UCSD-AML1 (cell line): Measurements from ENCODE around the gene FAM163A.
"Not testable (repeated sequence)": the region's sequence is repeated elsewhere in the genome, so short reads cannot be mapped to it uniquely, and the experiment has no call there.

ENCODE experiments used
- DNase-seq: peaks from one replicate; lab custom pipeline; 2025; ENCODE audit not compliant: unreplicated experiment; lab: John Stamatoyannopoulos, UW

Gene FAM163A

DNA sequence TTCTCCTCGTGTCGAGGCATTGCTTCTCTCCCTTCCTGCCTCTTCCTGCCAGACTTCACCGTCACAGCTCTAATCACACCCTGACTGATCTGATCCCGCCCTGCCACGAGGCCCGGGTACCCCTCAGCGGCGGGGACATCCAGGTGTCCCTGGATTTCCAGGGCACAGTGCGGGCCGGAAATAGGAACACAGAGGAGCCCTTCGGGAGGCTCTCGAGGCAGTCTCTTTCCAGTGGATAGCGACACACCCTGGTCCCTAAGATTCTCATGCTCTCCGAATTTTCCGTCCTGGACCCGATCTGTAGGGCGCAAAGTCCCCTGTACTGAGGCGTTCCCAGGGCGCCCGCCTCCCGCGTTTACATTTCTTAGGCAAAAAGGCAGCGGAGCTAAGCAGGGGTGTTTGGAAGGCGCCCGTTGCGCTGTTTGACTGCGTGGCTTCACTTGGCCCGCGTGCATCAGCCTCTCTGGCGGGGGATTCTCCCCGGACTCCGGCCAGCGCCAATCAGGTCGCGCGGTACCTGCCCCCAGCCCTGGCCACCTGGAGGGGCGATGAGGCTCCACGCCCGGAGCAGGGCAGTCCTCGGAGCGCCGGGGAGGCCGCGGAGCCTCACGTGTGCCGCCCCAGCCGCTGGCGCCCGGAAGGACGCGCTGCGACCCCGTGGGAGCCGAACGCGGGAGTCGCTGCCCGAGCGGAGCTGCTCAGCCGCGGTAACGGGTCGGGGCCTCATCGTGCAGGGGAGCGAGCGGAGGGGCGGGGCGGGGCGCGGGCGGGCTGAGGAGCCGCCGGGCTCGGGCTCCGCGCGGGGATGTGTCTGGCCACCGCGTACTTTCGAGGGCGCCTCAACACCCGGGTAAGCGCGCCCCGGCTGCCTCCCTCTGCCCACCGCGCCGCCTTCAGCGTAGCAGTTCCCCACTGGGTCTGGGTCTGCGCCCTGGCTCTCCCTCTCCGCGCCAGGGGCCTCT lies at the start of gene FAM163A:
Gene FAM163A (plus strand): TSS at position 575 of the 962 bp plus-strand sequence. CDS start 69,807 bp downstream, outside the sequence.
- no peak for DNase-seq

- not testable (repeated sequence) for DNase-seq
Measured at GRCh38 chr1:179694530-179694929, 48.6 kb upstream of the FAM163A start.

- no peak for DNase-seq
Measured at GRCh38 chr1:179702946-179703539, 40.0 kb upstream of the FAM163A start.

DNA sequence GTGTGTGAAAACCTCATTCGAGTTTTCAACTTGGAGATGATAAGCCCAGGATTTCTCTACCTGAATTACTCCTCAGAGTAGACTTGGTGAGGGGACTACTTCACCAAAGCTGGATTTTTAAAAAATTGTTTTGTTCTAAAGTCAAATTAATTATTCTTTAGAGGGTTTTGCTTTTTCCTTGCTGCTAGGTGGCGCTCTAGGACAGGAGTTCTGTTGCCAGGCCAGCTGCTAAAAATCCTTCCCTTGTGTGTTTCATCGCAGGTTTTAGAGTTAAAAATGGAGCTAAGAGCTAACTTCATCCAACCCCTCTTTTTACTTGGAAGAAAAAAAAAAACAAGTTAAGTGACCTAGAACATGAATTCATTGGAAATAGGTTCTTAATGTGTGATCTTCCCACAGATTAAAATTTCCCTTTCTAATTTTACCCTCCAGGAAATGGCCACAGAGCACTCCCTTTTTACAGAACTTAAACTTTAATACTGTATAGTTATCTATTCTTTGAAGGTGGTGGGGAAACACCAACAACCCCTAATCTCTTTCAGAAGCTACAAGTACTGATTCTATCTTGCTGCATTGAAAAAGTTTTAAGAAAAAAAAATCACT lies 36.7 kb upstream of the FAM163A start:
- DNase-seq, result peak; percentile 22

GRCh38 chr1:179707406-179707805 lies 35.7 kb upstream of the FAM163A start:
- DNase-seq, result no peak

GRCh38 chr1:179708434-179709195 lies 34.5 kb upstream of the FAM163A start:
- DNase-seq, result no peak

GRCh38 chr1:179709841-179710329 lies 33.2 kb upstream of the FAM163A start:
- DNase-seq, result peak; percentile 12

DNA sequence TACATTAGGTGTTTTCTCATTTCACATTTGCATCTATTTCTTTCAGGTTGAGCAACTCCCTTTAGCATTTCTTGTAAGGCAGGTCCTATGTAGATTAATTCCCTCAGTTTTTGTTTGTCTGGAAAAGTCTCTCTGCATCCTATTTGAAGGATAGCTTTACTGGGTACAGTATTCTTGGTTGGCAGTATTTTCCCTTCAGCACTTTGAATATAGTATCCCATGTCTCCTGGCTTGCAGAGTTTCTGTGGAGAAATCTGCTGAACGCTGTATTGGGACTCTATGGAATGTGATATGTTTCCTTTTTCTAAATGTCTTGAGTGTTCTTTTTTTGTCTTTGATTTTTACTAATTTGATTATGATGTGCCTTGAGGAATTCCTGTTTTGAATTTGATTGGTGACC lies 28.9 kb upstream of the FAM163A start:
- no peak for DNase-seq

GRCh38 chr1:179714623-179715022 lies 28.5 kb upstream of the FAM163A start:
- DNase-seq, result no peak

DNA sequence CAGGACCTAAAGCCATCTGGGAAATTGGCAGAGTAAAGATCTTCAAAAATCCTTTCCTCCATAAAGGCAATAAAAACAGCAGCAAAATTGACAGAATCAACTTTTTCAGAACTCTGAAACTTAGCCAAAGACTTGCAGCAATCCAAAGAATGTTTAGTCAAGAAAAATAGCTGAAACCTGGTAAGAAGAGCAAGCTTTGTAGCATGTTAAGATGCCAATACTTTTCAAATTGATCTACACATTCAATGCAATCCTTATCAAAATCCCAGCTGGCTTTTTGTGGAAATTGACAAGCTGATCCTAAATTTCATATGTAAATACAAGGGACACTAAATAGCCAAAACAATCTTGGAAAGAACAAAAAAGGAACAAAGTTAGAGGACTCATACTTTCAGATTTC lies 23.8 kb upstream of the FAM163A start:
- DNase-seq, result no peak

DNA sequence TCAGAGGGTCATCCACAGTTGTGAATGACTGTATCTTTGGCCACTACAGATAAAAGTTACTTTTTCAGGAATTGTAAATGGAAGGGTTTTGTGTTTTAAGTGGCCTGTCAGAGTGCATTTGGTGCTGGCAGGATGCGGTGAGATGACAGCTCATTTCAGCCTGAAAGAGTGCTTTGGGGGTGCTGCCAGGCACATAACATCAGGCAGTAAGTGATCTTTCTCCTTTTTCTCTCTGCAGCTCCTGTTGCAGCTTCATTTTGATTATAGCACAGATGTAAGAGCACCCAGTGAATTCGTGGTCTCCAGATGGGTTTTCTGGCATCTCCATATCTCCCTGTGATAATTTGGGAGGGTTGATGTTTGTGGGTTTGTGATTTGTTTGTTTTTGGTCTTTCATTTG lies 14.8 kb upstream of the FAM163A start:
- no peak for DNase-seq

- DNase-seq, result no peak
Measured at GRCh38 chr1:179729881-179730280, 13.2 kb upstream of the FAM163A start.

DNA sequence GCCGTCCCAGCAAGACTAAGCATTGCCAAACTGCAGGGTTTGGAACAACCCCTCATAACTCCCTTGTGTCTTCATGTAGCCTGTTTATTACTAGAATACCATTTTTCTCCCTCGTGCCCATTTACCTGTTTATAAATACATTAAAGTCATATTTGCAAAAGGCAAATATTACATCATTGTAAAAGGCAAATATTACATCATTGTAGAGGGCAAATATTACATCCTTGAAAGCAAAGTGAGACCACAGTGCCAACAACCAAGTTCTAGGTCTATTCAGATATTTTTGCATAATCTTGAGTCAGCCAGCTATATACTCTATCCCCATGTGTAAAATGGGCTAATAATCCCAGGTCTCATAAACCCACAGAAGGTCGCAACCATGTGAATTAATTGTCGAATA lies 11.4 kb upstream of the FAM163A start:
- no peak for DNase-seq

DNA sequence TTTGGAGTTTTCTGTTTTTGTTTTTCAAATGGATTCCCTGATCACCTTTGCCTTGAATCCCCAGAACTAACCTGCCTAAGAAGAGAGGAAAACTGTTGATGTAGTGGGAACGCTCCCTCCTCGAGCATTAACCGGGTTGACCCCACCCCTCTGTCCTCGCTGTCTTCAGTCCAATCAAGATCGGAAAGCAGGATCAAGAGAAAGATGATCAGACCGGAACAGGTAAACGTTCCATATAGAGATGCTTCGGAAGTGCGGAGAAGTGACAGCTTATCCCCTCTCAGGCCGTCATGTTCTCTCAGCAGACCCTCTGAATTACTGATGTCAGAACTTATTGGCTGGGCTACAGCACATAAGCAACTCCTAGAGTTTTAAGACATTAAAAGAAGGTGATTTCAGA lies 800 bp upstream of the FAM163A start:
- DNase-seq, result no peak

GRCh38 chr1:179743679-179744400 lies 749 bp downstream of the FAM163A start:
- DNase-seq, result no peak

DNA sequence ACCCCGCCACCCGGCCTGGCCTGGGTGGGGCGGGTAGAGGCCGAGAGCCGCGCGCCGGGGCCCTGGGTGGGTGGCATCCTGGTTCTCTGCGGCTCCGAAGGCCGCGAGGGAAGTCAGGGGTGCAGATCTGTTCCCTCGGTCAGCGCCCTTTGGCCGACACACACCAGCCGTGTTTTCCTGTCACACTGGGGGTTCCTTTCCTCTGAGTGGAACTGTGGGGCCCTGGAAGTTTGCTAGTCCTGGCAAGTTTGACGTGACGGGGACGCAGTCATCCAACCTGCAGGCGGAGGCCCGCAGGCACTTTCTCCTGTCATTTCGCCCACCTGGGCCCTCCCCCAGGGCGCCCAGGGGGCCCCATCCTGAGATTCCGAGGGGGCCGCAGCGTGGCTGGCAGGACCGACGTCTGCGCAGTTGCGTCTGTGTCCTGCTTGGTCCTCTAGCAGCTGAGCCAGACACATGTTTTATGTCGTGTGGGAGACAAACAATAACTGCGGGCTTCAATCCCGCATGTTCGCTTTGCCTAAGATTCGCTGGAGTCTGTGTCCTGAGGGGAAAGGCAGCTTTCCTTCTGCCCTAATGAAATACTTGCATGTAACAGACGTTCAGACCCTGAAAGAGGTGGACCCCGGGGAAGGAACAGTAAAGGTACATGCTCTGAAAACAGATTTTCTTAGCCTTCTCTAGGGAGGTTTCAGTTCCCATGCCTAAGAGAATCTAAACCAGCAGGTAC lies 1.5 kb downstream of the FAM163A start:
- no peak for DNase-seq

DNA sequence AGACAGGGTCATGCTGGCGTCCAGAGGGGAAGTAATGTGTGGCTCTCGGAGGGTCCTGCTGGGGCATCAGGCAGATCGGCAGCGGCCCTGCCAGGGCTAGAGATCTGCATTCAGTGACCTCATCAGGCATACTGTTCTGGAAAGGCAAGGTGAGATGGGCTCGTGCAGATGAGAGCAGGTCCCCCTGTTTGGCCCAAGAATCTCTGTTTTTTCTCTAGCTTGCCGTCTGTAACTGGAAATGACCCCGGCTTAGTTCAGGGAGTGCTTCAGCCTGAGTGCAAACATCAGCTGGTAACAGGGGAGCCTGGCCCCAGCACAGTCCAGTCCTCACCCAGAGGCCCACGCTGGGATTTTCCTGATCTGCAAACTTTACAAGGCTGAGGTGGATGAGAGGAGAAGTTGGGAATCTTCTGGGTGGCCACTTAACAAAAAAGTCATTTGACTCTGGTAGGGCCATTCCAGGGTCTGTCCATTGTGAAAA lies 2.1 kb downstream of the FAM163A start:
- DNase-seq, result no peak

GRCh38 chr1:179745743-179746142 lies 2.7 kb downstream of the FAM163A start:
- DNase-seq, result no peak

- no peak for DNase-seq
Measured at GRCh38 chr1:179747611-179748010, 4.5 kb downstream of the FAM163A start.

GRCh38 chr1:179748772-179749171 lies 5.7 kb downstream of the FAM163A start:
- DNase-seq, result no peak
